ENCODE data around the gene SYNE3. TPM values are rescaled to one million over a fixed set of nuclear protein-coding genes. Genes with fewer than 3 reads are reported as not detected.

SYNE3 gene
- total and polyA plus RNA-seq, 2 experiments from 2014 or later, result 0.16 to 2.4 TPM

DNA sequence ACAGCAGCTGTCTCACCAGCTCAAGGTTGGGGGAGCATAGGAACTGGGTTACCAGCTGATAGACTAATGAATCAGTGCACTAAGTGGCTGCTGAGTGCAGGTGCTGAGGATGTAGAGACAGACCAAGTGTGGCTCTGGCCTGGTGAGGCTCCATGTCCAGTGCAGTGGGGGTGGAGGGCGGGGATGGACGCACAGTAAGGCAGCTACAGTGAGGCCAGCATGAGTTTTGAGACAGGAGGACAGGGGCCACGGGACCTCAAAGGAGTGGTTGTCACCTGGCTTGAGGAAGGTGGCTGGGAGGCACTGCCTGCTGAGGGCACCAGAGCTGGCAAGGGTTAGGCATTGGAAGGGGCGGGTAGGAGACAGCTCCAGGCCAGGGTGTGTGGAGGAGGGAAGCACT, 37.0 kb downstream of the SYNE3 start:
- no peak overlapping the region for H2AFZ ChIP-seq
- no peaks in the 10 kb centered on the region for H3K27me3 ChIP-seq
- 96% methylated on average over 4 of the region's 4 CpGs for WGBS (ENCODE audit: low lambda C conversion rate, missing lambda C conversion rate)
- no peak overlapping the region for H3K27ac ChIP-seq
- peaks cover 9% of the 10 kb centered on the region for H3K4me1 ChIP-seq (ENCODE audit: insufficient read depth)
- TF ChIP-seq, protein P1, sequence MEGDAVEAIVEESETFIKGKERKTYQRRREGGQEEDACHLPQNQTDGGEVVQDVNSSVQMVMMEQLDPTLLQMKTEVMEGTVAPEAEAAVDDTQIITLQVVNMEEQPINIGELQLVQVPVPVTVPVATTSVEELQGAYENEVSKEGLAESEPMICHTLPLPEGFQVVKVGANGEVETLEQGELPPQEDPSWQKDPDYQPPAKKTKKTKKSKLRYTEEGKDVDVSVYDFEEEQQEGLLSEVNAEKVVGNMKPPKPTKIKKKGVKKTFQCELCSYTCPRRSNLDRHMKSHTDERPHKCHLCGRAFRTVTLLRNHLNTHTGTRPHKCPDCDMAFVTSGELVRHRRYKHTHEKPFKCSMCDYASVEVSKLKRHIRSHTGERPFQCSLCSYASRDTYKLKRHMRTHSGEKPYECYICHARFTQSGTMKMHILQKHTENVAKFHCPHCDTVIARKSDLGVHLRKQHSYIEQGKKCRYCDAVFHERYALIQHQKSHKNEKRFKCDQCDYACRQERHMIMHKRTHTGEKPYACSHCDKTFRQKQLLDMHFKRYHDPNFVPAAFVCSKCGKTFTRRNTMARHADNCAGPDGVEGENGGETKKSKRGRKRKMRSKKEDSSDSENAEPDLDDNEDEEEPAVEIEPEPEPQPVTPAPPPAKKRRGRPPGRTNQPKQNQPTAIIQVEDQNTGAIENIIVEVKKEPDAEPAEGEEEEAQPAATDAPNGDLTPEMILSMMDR (IDR thresholded peaks at IDR 0.05; ENCODE audit: poor library complexity), result no peak
- TF ChIP-seq EZH2 (IDR thresholded peaks at IDR 0.05; ENCODE audit: borderline replicate concordance), result no peak
- no peak for TF ChIP-seq EZH2phosphoT487 (IDR thresholded peaks at IDR 0.05; ENCODE audit: low read depth, severe bottlenecking, unreplicated experiment)
- no peaks in the 10 kb centered on the region for H3K9me3 ChIP-seq (ENCODE audit: low read depth)
- H3K4me2 ChIP-seq, result no peak overlapping the region
- DNase-seq (ENCODE audit: low spot score), result no peak
- H3K36me3 ChIP-seq (replicated peaks; ENCODE audit: insufficient read depth, low read depth), result no peaks in the 10 kb centered on the region
- H3K79me2 ChIP-seq, result no peaks in the 10 kb centered on the region
- no peak overlapping the region for H3K4me3 ChIP-seq
- no peaks in the 10 kb centered on the region for H3K9me2 ChIP-seq (replicated peaks; ENCODE audit: insufficient read depth)
- no peaks in the 10 kb centered on the region for H4K20me1 ChIP-seq (ENCODE audit: insufficient read depth, poor library complexity, severe bottlenecking)

DNA sequence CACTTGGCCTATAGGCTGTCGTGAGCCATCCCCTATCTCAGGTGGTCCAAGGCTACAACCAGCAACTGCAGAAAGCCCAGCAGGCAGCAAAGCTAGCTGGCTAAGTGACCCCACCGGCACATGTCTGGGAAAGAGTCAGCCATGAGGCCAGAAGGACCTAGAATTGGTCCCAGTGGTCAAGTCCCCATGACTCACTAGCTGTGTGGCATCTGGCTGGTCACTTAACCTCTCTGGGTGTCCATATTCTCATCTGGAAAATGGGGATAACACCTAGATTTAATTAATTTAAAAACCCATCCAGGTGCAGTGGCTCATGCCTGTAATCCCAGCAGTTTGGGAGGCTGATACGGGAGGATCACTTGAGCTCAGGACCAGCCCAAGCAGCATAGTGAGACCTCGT, 37.6 kb downstream of the SYNE3 start:
- H3K27me3 ChIP-seq, result no peaks in the 10 kb centered on the region
- no peak overlapping the region for H3K27ac ChIP-seq
- TF ChIP-seq, protein P1 (IDR thresholded peaks at IDR 0.05; ENCODE audit: poor library complexity), result no peak
- no peak for TF ChIP-seq EZH2 (IDR thresholded peaks at IDR 0.05; ENCODE audit: borderline replicate concordance)
- TF ChIP-seq EZH2phosphoT487 (IDR thresholded peaks at IDR 0.05; ENCODE audit: low read depth, severe bottlenecking, unreplicated experiment), result no peak
- no peak overlapping the region for H3K4me3 ChIP-seq
- H3K9me2 ChIP-seq (replicated peaks; ENCODE audit: insufficient read depth), result no peaks in the 10 kb centered on the region
- no peaks in the 10 kb centered on the region for H3K79me2 ChIP-seq
- H4K20me1 ChIP-seq (ENCODE audit: insufficient read depth, poor library complexity, severe bottlenecking), result no peaks in the 10 kb centered on the region
- H3K36me3 ChIP-seq (replicated peaks; ENCODE audit: insufficient read depth, low read depth), result no peaks in the 10 kb centered on the region
- no peak overlapping the region for H2AFZ ChIP-seq
- peaks cover 5% of the 10 kb centered on the region for H3K4me1 ChIP-seq (ENCODE audit: insufficient read depth)
- no peaks in the 10 kb centered on the region for H3K9me3 ChIP-seq (ENCODE audit: low read depth)
- WGBS (ENCODE audit: low lambda C conversion rate, missing lambda C conversion rate), result 98% methylated on average over 4 of the region's 4 CpGs
- H3K4me2 ChIP-seq, result no peak overlapping the region
- DNase-seq (ENCODE audit: low spot score), result no peak

DNA sequence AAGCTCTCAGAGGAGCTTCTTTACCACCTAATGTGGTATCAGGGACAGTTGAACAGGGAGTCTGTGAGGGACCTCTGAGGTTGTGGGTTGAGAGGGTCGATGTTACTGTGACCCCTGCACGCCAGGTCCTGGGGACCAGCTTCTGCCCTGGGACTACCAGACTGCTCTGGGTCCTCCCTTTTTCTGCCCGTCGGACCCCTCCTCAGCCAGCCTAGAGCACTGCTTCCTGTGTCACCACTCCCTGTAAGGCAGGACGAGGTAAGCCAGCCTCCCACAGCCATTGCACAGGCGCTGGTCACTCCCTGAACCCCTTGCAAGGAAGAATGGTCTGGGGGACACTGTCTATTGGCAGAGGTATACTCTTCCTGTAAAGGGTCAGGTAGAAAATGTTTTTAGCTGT, 38.1 kb downstream of the SYNE3 start:
- H2AFZ ChIP-seq, result no peak overlapping the region

More for the DNA sequence above, 38.1 kb downstream of the SYNE3 start:
- 93% methylated on average over 5 of the region's 6 CpGs for WGBS (ENCODE audit: low lambda C conversion rate, missing lambda C conversion rate)
- no peaks in the 10 kb centered on the region for H3K9me3 ChIP-seq (ENCODE audit: low read depth)
- no peak overlapping the region for H3K4me2 ChIP-seq
- no peaks in the 10 kb centered on the region for H3K27me3 ChIP-seq
- no peak overlapping the region for H3K4me3 ChIP-seq
- TF ChIP-seq EZH2phosphoT487 (IDR thresholded peaks at IDR 0.05; ENCODE audit: low read depth, severe bottlenecking, unreplicated experiment) (no peak), EZH2 (IDR thresholded peaks at IDR 0.05; ENCODE audit: borderline replicate concordance) (no peak)
- TF ChIP-seq, protein P1 (IDR thresholded peaks at IDR 0.05; ENCODE audit: poor library complexity), result no peak
- no peaks in the 10 kb centered on the region for H3K36me3 ChIP-seq (replicated peaks; ENCODE audit: insufficient read depth, low read depth)
- H3K9me2 ChIP-seq (replicated peaks; ENCODE audit: insufficient read depth), result no peaks in the 10 kb centered on the region
- no peak for DNase-seq (ENCODE audit: low spot score)
- no peak overlapping the region for H3K27ac ChIP-seq
- H4K20me1 ChIP-seq (ENCODE audit: insufficient read depth, poor library complexity, severe bottlenecking), result no peaks in the 10 kb centered on the region
- H3K4me1 ChIP-seq (ENCODE audit: insufficient read depth), result no peaks in the 10 kb centered on the region
- no peaks in the 10 kb centered on the region for H3K79me2 ChIP-seq

Measured in hepatocyte (in vitro differentiated cells).